Activated B cell treated with CpG ODN at 0.5 μM for 24 hours (primary cell): ENCODE measurements around the gene SEPTIN10. TPM values are rescaled to one million over a fixed set of nuclear protein-coding genes. Genes with fewer than 3 reads are reported as not detected.

Experiments
- ATAC-seq: fragments of 200-7000 bp; cut with Tn5 transposase; one replicate; pipeline ENCODE4 v1.10.0; 2021; ENCODE audit warnings: low read depth, mild to moderate bottlenecking, moderate library complexity
- CTCF ChIA-PET: fragments of 350-600 bp; sonication (Branson Sonifier 250); formaldehyde crosslinking; loops from one replicate; lab custom pipeline; 2021; ENCODE audit warnings: antibody characterized with exemption; lab: Charles Lee
- POLR2A ChIA-PET: fragments of 350-600 bp; sonication (Branson Sonifier 250); formaldehyde crosslinking; loops from one replicate; lab custom pipeline; 2021; ENCODE audit warnings: antibody characterized with exemption; lab: Charles Lee
- DNase-seq: peaks from one replicate; pipeline ENCODE4 v3.0.0; 2022
- H3K27ac Mint-ChIP-seq: one replicate; pipeline ENCODE4 v1.8.0; 2020; ENCODE audit warnings: mixed read lengths
- H3K27me3 Mint-ChIP-seq: one replicate; pipeline ENCODE4 v1.8.0; 2021; ENCODE audit warnings: mixed read lengths
- H3K36me3 Mint-ChIP-seq: one replicate; pipeline ENCODE4 v1.8.0; 2021; ENCODE audit warnings: low read depth, mixed read lengths
- H3K4me1 Mint-ChIP-seq: one replicate; pipeline ENCODE4 v1.8.0; 2021; ENCODE audit warnings: mixed read lengths
- H3K4me3 Mint-ChIP-seq: one replicate; pipeline ENCODE4 v1.8.0; 2020; ENCODE audit warnings: mild to moderate bottlenecking, mixed read lengths
- H3K9me3 Mint-ChIP-seq: one replicate; pipeline ENCODE4 v1.8.0; 2020; ENCODE audit warnings: mixed read lengths
- CTCF ChIP-seq: fragments of 200-600 bp; IDR thresholded peaks from one replicate; pipeline ENCODE4 v1.8.0; 2022; ENCODE audit warnings: antibody characterized with exemption, mild to moderate bottlenecking
- intact Hi-C: fragments of 100-400 bp; cut with micrococcal nuclease; formaldehyde crosslinking; loops from one replicate; pipeline ENCODE4 v1.15.1; 2024
- total RNA-seq: library from RNA; stranded (reverse); gene quantifications from 2 replicates; pipeline ENCODE4 v1.2.3, GENCODE V29; 2022

The SEPTIN10 gene
- total RNA-seq, 1 donor from 2014 or later = 0.35 TPM

GRCh38 chr2:109637749-109638570 lies 24.2 kb upstream of the SEPTIN10 start:
- no peak for TF ChIP-seq CTCF
- ATAC-seq (no peak), DNase-seq (no peak)
- CTCF ChIA-PET = no interaction called here
- Mint-ChIP-seq H3K4me1 (no peaks in the 10 kb centered on the region), H3K9me3 (no peaks in the 10 kb centered on the region), H3K27ac (no peak overlapping the region), H3K4me3 (no peak overlapping the region), H3K36me3 (no peaks in the 10 kb centered on the region), H3K27me3 (peaks cover 2% of the 10 kb centered on the region)
- intact Hi-C loops = no loop called here
- POLR2A ChIA-PET = no interaction called here

- no peaks in the 10 kb centered on the region for H3K36me3 Mint-ChIP-seq
- H3K27ac Mint-ChIP-seq = no peak overlapping the region
- ChIA-PET CTCF (no interaction called here), POLR2A (no interaction called here)
- TF ChIP-seq CTCF = no peak
- no peak overlapping the region for H3K4me3 Mint-ChIP-seq
- no peaks in the 10 kb centered on the region for H3K27me3 Mint-ChIP-seq
- ATAC-seq (no peak), DNase-seq (no peak)
- no peaks in the 10 kb centered on the region for H3K4me1 Mint-ChIP-seq
- intact Hi-C loops = no loop called here
- H3K9me3 Mint-ChIP-seq = no peaks in the 10 kb centered on the region
Observed at GRCh38 chr2:109636317-109636716, 22.6 kb upstream of the SEPTIN10 start.

- H3K9me3 Mint-ChIP-seq = no peaks in the 10 kb centered on the region
- ChIA-PET POLR2A (no interaction called here), CTCF (no interaction called here)
- no peaks in the 10 kb centered on the region for H3K27me3 Mint-ChIP-seq
- intact Hi-C loops = no loop called here
- H3K27ac Mint-ChIP-seq = no peak overlapping the region
- no peak for TF ChIP-seq CTCF
- no peak overlapping the region for H3K4me3 Mint-ChIP-seq
- no peaks in the 10 kb centered on the region for H3K4me1 Mint-ChIP-seq
- no peaks in the 10 kb centered on the region for H3K36me3 Mint-ChIP-seq
- ATAC-seq (no peak), DNase-seq (no peak)
Observed at GRCh38 chr2:109635426-109636304, 21.9 kb upstream of the SEPTIN10 start.

DNA sequence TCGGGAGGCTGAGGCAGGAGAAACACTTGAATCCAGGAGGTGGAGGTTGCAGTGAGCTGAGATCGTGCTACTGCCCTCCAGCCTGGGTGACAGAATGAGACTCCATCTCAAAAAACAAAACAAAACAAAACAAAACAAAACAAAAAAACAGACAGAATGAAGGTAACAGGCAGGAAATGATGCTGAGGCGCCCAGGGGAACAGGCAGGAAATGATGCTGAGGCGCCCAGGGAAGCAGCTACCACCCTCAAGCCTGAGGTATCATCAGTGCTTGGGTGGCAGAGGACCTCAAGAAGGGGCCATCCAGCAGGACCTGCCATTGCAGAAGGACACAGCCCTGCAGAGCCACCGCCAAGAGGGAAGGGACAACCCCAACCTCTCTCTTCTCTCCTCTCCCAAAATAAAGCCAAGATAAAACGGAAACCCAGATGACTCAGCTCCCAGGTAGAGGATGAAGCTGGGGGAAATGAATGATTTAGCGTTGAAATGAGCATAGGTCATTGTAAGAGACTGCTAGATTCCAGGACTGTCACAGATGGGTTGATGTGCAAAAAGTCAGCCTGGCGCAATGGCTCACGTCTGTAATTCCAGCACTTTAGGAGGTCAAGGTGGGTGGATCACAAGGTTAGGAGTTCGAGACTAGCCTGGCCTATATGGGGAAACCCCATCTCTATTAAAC lies 19.7 kb upstream of the SEPTIN10 start:
- ChIA-PET POLR2A (no interaction called here), CTCF (no interaction called here)
- Mint-ChIP-seq H3K4me1 (no peaks in the 10 kb centered on the region), H3K27me3 (no peaks in the 10 kb centered on the region), H3K9me3 (no peaks in the 10 kb centered on the region), H3K36me3 (no peaks in the 10 kb centered on the region), H3K4me3 (no peak overlapping the region), H3K27ac (no peak overlapping the region)
- DNase-seq (no peak), ATAC-seq (no peak)
- intact Hi-C loops = no loop called here
- no peak for TF ChIP-seq CTCF
